Uterus (tissue), 2 donors: ENCODE data around the gene GPR148.

Experiments used
- CTCF ChIP-seq, 4 experiments: fragments of 200-600 bp in 2 of 4; fragments of 450-650 bp in 2 of 4; sonication (generic) in 2 of 4; IDR thresholded peaks; one replicate each; pipeline ENCODE4 v1.5.1; 2016 to 2019; ENCODE audit warnings: antibody characterized with exemption in 4 of 4, mild to moderate bottlenecking in 2 of 4, moderate library complexity in 1 of 4
- POLR2A ChIP-seq, 2 donors: fragments of 450-650 bp; IDR thresholded peaks; one replicate each; pipeline ENCODE4 v1.6.1; 2016; ENCODE audit warnings: antibody characterized with exemption in 2 of 2, mild to moderate bottlenecking in 1 of 2, moderate library complexity in 1 of 2

GRCh38 chr2:130740671-130741070, 11.8 kb downstream of the GPR148 start:
- TF ChIP-seq CTCF (IDR thresholded peaks at IDR 0.05) = no peak
- TF ChIP-seq POLR2A (IDR thresholded peaks at IDR 0.05) = no peak
